Myocyte (in vitro differentiated cells): ENCODE data around the gene SDC3. TPM values are rescaled to one million over a fixed set of nuclear protein-coding genes. Genes with fewer than 3 reads are reported as not detected.

Source experiments
- DNase-seq: peaks from one replicate; pipeline ENCODE4 v3.0.0-alpha.2; 2012; ENCODE audit warnings: low read depth
- total RNA-seq: library from RNA; depleted of rRNA; stranded (reverse); fragments of >200 nt; gene quantifications from 2 replicates; pipeline ENCODE4 v1.2.3, GENCODE V29; 2014

The SDC3 gene
- total RNA-seq, 1 donor from 2014 or later = 17.6 TPM

DNA sequence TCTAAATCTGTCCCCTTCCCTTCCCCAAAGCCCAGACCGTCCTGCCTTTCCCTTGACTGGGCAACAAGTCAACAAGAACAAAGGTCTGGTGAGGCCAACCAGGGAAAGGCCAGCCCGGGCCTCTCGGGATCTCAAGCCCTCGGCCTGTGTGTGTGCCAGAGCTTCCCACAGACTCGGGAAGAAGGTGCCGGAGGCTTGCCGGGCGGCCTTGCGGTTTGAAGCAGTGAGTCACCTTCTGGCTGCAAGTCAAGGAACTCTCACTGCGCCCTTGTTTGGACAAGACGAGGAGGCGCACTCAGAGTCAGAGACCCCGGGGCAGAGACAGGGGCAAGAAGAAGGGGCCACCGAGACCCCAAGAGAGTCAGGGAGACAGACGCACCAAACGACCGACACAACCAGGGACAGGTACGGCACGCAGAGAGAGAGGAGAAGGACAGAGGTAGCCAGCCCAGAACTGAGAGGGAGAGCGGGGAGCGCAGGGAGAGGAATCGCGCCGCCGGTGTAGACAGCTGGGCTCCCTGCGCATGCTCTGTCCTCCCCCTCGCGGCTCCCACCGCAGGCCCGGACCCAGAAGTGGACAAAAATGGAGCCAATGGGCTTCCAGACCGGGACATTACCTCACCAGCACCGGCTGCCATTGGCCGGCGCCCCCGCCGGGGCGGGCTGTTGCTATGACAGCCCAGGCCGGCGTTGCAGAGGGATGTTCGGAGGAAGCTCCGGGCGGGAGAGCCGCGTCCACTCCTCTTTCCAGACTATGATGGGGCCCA is 84.4 kb downstream of the SDC3 start:
- DNase-seq = peak; percentile 100

DNA sequence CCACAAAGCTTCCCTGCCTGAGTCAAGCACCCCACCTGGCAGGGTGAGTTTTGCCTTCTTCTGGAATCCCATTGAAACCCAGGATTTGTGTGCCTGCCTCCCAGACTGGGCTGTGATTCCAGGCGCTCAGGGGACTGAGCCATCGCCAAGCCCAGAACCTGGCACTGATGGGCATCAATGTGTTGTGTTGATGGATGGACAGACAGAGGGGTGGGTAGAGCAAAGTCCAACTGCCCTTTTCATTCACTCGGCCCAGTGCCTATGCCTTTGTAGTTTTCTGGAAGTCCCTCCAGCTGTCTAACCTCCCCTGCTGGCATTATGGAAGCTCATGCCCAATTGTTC is 85.0 kb downstream of the SDC3 start:
- DNase-seq = no peak

DNA sequence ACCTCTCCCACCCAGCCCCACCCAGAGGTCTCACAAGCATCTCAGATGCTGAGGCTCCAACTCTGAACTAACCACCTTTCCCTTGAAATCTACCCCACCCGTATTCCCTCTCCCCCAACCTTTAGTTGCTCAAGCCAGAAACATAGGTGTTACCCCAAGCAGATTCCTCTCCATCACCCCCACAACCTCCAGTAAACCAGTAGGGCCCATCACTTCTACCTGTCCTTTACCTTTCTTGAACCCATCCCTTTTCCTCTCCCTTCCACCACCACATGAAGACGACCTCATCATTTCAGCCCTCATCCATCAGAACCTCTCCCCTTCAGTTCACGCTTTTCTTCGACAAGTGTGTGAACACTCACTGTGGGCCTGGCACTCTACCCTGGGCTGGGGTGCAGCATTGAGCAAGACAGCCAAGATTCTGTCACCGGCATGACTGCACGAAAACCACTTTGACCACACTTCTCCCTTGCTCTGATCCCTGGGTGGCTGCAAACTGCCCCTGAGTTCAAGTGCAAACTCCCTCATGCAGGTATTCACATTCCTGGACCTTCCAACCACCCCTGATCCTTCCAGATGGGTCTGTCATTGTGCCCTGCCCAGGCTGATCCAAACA is 85.5 kb downstream of the SDC3 start:
- DNase-seq = peak; percentile 63

DNA sequence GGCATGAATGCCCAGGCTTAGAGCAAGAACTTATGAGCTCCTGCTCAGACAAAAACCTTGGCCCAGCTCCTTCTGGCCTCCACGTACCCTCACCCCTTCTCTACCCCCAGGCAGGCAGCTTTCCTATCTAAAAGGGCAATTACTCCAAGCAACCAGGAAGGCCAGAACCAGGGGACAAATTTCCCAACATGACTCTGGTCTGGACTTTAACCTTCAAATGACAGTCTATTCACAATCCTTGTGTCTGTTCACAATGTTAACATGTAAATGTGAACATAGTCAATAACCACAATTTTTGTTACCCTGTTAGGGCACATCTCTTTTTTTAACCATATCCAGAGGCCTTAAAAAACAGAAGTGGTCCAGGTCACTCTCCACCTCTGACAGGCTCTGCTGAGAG is 86.6 kb downstream of the SDC3 start:
- no peak for DNase-seq

DNA sequence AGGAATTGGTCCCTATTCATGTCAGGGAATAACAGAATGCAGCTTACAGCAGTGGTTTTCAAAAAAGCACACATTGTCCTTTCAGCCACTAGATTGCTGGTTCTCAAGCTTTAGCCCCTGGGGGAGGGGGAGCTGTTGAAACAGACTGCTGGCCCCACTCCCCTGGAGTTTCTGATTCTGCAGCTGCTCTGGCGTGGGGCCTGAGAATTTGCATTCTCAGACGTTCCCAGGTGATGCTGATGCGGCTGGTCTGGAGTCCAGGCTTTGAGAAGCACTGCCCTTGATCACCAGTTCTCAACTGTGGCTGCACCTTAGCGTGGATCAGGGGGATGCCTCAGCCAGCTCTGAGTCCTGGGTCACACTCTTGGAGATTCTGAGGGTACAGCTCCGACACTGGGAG is 88.3 kb downstream of the SDC3 start:
- DNase-seq = no peak

Other genes with a start within 250 kb of the SDC3 start
- 0.05 TPM in 1 of 2 replicates, not detected in the other for gene MATN1, start 185.2 kb downstream of the SDC3 start, total RNA-seq
- 0.62 and 0.78 TPM in 2 replicates for gene LAPTM5, start 151.0 kb downstream of the SDC3 start, total RNA-seq
- gene PUM1, start 157.0 kb upstream of the SDC3 start, total RNA-seq = 65.6 and 70.1 TPM in 2 replicates